HepG2 (cell line): ENCODE data around the gene MAGI1. TPM values are rescaled to one million over a fixed set of nuclear protein-coding genes. Genes with fewer than 3 reads are reported as not detected.

ENCODE experiments used
- ATAC-seq: fragments of 200-7000 bp; cut with Tn5 transposase; 3 replicates; pipeline ENCODE4 v1.9.1; 2020; ENCODE audit warnings: mild to moderate bottlenecking, moderate library complexity
- BruUV-seq: library from RNA; stranded (reverse); fragments of 400-500 nt; replicated peaks from 2 replicates; lab custom pipeline; 2021; lab: Mats Ljungman, UMichigan
- CTCF ChIA-PET: fragments of 300-600 bp; formaldehyde crosslinking; extraction: SDS; loops from one replicate; lab custom pipeline; 2021; ENCODE audit warnings: low total read pairs, inconsistent platforms, low intra/inter-chr PET ratio; lab: Yijun Ruan, JAX
- POLR2A ChIA-PET: fragments of 350-600 bp; sonication (Branson Sonifier 250); formaldehyde crosslinking; loops from one replicate; lab custom pipeline; 2020; ENCODE audit warnings: antibody characterized with exemption, inconsistent platforms; lab: Yijun Ruan, JAX
- DNase-seq: peaks from one replicate; pipeline ENCODE4 v3.0.0-alpha.2; 2015; ENCODE audit warnings: low spot score
- FAIRE-seq: peaks from 3 replicates; lab custom pipeline; 2011; peaks lifted over from hg19 to GRCh38; lab: Jason Lieb, UNC
- H2AFZ ChIP-seq: one replicate; pipeline ENCODE4 v1.6.1; 2011; ENCODE audit warnings: low read length, inconsistent platforms
- H3K27ac ChIP-seq: fragments of 300-600 bp; 3 replicates; pipeline ENCODE4 v1.8.0; 2011; ENCODE audit warnings: mixed run types, mild to moderate bottlenecking, mixed read lengths, low read length, inconsistent platforms; ENCODE audit not compliant: insufficient read depth; ENCODE audit errors: extremely low read length
- H3K27me3 ChIP-seq, 2 experiments: fragments of 200-600 bp in 1 of 2; 2 replicates in 1 of 2; 3 replicates in 1 of 2; pipeline versions ENCODE4 v1.6.0 to v1.8.0; 2011; ENCODE audit warnings: low read length in 2 of 2, mild to moderate bottlenecking in 2 of 2, moderate library complexity in 2 of 2, inconsistent platforms in 1 of 2; ENCODE audit not compliant: insufficient read depth in 2 of 2, control insufficient read depth in 1 of 2
- H3K36me3 ChIP-seq, 2 experiments: fragments of 200-600 bp in 1 of 2; replicated peaks in 1 of 2; 2 replicates in 1 of 2; 3 replicates in 1 of 2; pipeline versions ENCODE4 v1.5.1 to v1.8.0; 2011; ENCODE audit warnings: low read length in 2 of 2, inconsistent platforms in 1 of 2; ENCODE audit not compliant: insufficient read depth in 2 of 2, control insufficient read depth in 1 of 2
- H3K4me1 ChIP-seq: 2 replicates; pipeline ENCODE4 v1.5.1; 2012; ENCODE audit warnings: low read length, inconsistent platforms; ENCODE audit not compliant: insufficient read depth
- H3K4me2 ChIP-seq: 2 replicates; pipeline ENCODE4 v1.6.0; 2011; ENCODE audit warnings: low read depth, low read length, inconsistent platforms
- H3K4me3 ChIP-seq, 3 experiments: fragments of 200-600 bp in 1 of 3; sonication (generic), shearing (Covaris generic) in 1 of 3; replicated peaks in 1 of 3; 2 replicates each; pipeline ENCODE4 v1.5.1; 2011 to 2016; ENCODE audit warnings: low read length in 3 of 3, inconsistent platforms in 2 of 3, low read depth in 2 of 3, mild to moderate bottlenecking in 2 of 3, control low read depth in 1 of 3, mixed read lengths in 1 of 3; ENCODE audit not compliant: insufficient read depth in 1 of 3
- H3K79me2 ChIP-seq: one replicate; pipeline ENCODE4 v1.6.1; 2011; ENCODE audit warnings: low read length, inconsistent platforms; ENCODE audit not compliant: insufficient read depth
- H3K9ac ChIP-seq: 2 replicates; pipeline ENCODE4 v1.6.0; 2011; ENCODE audit warnings: mild to moderate bottlenecking, low read depth, low read length, inconsistent platforms; ENCODE audit not compliant: insufficient read depth
- H3K9me3 ChIP-seq: 2 replicates; pipeline ENCODE4 v1.5.1; 2012; ENCODE audit warnings: mild to moderate bottlenecking, low read length
- H4K20me1 ChIP-seq: 2 replicates; pipeline ENCODE4 v1.6.0; 2011; ENCODE audit warnings: inconsistent platforms, mild to moderate bottlenecking, low read length, moderate library complexity; ENCODE audit not compliant: insufficient read depth
- DR1 ChIP-seq: sonication (generic); formaldehyde crosslinking; IDR thresholded peaks from 2 replicates; pipeline ENCODE4 v1.8.0; 2021; ENCODE audit warnings: mild to moderate bottlenecking, missing genetic modification reagents, inconsistent platforms
- EP300 ChIP-seq, 3 experiments: sonication (generic) in 1 of 3; formaldehyde crosslinking in 1 of 3; IDR thresholded peaks; 2 replicates each; pipeline versions ENCODE4 v1.5.1 to v1.6.1; 2011 to 2020; ENCODE audit warnings: low read depth in 2 of 3, low read length in 2 of 3, borderline replicate concordance in 1 of 3, improper control_type of control experiment in 1 of 3, mild to moderate bottlenecking in 1 of 3, missing genetic modification reagents in 1 of 3, moderate library complexity in 1 of 3
- FOXO1 ChIP-seq: sonication (generic); formaldehyde crosslinking; IDR thresholded peaks from 2 replicates; pipeline ENCODE4 v1.4.0; 2020; ENCODE audit warnings: missing genetic modification reagents
- NR2C2 ChIP-seq: sonication (generic); formaldehyde crosslinking; IDR thresholded peaks from 2 replicates; pipeline ENCODE4 v1.4.0; 2020; ENCODE audit warnings: missing genetic modification reagents, mild to moderate bottlenecking, moderate library complexity, borderline replicate concordance
- PAWR ChIP-seq: sonication (generic); formaldehyde crosslinking; IDR thresholded peaks from 2 replicates; pipeline ENCODE4 v1.4.0; 2020; ENCODE audit warnings: missing genetic modification reagents, mild to moderate bottlenecking, borderline replicate concordance
- TAF15 ChIP-seq: fragments of 200-400 bp; formaldehyde crosslinking; IDR thresholded peaks from one replicate; pipeline ENCODE4 v1.6.1; 2018; ENCODE audit warnings: mild to moderate bottlenecking, low read depth, low read length; ENCODE audit not compliant: poor library complexity, severe bottlenecking
- ZBTB20 ChIP-seq: sonication (generic); formaldehyde crosslinking; IDR thresholded peaks from 2 replicates; pipeline ENCODE4 v1.8.1; 2023; ENCODE audit warnings: missing genetic modification reagents, low read depth, mild to moderate bottlenecking, borderline replicate concordance
- ZBTB42 ChIP-seq: sonication (generic); formaldehyde crosslinking; IDR thresholded peaks from 2 replicates; pipeline ENCODE4 v1.5.0; 2020; ENCODE audit warnings: mild to moderate bottlenecking, missing genetic modification reagents
- ZNF180 ChIP-seq: sonication (generic); formaldehyde crosslinking; IDR thresholded peaks from 2 replicates; pipeline ENCODE4 v1.4.0; 2020; ENCODE audit warnings: low read depth, missing genetic modification reagents, borderline replicate concordance
- ZNF263 ChIP-seq: sonication (generic); formaldehyde crosslinking; IDR thresholded peaks from 2 replicates; pipeline ENCODE4 v1.4.0; 2020; ENCODE audit warnings: missing genetic modification reagents
- ZNF264 ChIP-seq: sonication (generic); formaldehyde crosslinking; IDR thresholded peaks from 2 replicates; pipeline ENCODE4 v1.4.0; 2020; ENCODE audit warnings: missing genetic modification reagents
- ZNF383 ChIP-seq: sonication (generic); formaldehyde crosslinking; IDR thresholded peaks from 2 replicates; pipeline ENCODE4 v1.4.0; 2020; ENCODE audit warnings: missing genetic modification reagents, mild to moderate bottlenecking, borderline replicate concordance
- ZNF737 ChIP-seq: sonication (generic); formaldehyde crosslinking; IDR thresholded peaks from 2 replicates; pipeline ENCODE4 v1.5.0; 2020; ENCODE audit warnings: missing genetic modification reagents, mild to moderate bottlenecking, borderline replicate concordance
- ZNF761 ChIP-seq: sonication (generic); formaldehyde crosslinking; conservative IDR thresholded peaks from 2 replicates; pipeline ENCODE4 v1.4.0; 2020; ENCODE audit warnings: mild to moderate bottlenecking, missing genetic modification reagents
- ZNF781 ChIP-seq: sonication (generic); formaldehyde crosslinking; IDR thresholded peaks from 2 replicates; pipeline ENCODE4 v1.5.1; 2020; ENCODE audit warnings: borderline replicate concordance, mild to moderate bottlenecking, missing genetic modification reagents; ENCODE audit errors: not compliant biosample characterization
- WGBS: methylation state at CpG from one replicate; pipeline ENCODE4 v1.1.6; 2017; ENCODE audit warnings: low lambda C conversion rate; 5-methylcytosine and 5-hydroxymethylcytosine counted together
- in situ Hi-C: cut with HindIII; loops from 2 replicates; pipeline ENCODE4 v1.10.0; 2017; ENCODE audit warnings: low pct_unique_long_range_greater_than_20kb; ENCODE audit not compliant: extremely low pct_ligation_motif_present
- intact Hi-C: fragments of 100-400 bp; cut with micrococcal nuclease; formaldehyde crosslinking; loops from one replicate; pipeline ENCODE4 v1.10.0; 2022; ENCODE audit not compliant: unreplicated experiment
- polyA plus RNA-seq, 8 experiments: library from polyadenylated mRNA; depleted of rRNA in 3 of 8; stranded (reverse) in 7 of 8; unstranded in 1 of 8; fragments of >200 nt; fragmentation: Illumina TruSeq in 4 of 8; extraction: Trizol in 4 of 8; gene quantifications; 2 replicates each; pipeline versions ENCODE4 v1.2.1 to v1.2.3, GENCODE V29; 2011 to 2016; ENCODE audit warnings: low read depth in 4 of 8, missing spikeins in 1 of 8, mixed read lengths in 1 of 8; ENCODE audit not compliant: insufficient read depth in 1 of 8
- total RNA-seq, 5 experiments: library from RNA; depleted of rRNA; stranded (reverse); fragments of >200 nt; fragmentation: Illumina TruSeq; extraction: Trizol; gene quantifications; 2 replicates each; pipeline ENCODE4 v1.2.3, GENCODE V29; 2016; ENCODE audit warnings: low read depth in 1 of 5
- TF ChIP-seq, protein P1 (sequence below): sonication (generic); formaldehyde crosslinking; IDR thresholded peaks from 2 replicates; pipeline ENCODE4 v1.4.0; 2020; ENCODE audit warnings: low read depth, missing genetic modification reagents

Gene MAGI1
- total and polyA plus RNA-seq, 2 of the 13 experiments (the other 11 are each of a cell fraction or from before 2014, with no cell fraction given) = 22.2 to 26.0 TPM

DNA sequence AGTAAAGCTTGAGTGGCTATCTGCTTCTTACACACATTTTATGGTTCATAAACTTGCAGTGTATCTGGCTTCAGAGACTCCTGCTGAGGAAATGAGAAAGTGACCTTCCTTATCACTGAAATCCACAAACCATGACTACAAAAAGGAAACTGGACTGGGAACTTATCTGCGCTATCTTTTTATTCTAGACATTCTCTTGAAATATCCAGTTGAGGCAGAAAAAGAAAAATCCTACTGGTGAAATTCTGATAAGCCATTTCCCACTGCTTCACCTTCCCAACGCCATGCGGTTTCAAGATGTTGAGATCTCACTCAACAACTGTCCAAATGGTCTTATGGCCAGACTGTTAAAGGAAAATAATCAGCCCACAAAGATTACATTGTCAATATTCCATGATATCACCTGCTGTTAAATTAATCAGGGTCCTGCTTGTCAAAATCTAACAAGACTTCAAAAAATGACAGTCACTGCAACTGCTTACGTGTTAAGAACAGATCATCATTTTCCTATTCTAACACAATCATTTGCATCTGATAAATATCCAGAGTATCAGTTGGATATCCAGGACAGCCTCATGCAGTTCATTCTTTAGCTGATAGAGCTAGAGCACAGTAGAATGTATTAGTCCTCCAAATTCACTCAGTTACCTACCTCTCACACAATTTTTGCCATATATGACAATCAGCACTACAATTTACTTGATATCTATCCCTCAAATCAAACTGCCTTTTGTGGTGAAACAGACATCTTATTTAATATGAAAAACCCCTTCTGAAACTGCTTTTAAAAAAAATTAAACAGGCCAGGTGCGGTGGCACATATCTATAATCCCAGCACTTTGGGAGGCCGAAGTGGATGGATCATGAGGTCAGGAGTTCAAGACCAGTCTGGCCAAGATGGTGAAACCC lies 538.1 kb downstream of the MAGI1 start:
- Histone ChIP-seq H3K9me3 (no peaks in the 10 kb centered on the region), H3K9ac (no peak overlapping the region), H4K20me1 (peaks cover 5% of the 10 kb centered on the region; the same call in 1 of the 2 replicates), H2AFZ (no peak overlapping the region), H3K27ac (no peak overlapping the region), H3K79me2 (peaks cover 5% of the 10 kb centered on the region), H3K4me1 (no peaks in the 10 kb centered on the region), H3K36me3 (no peaks in the 10 kb centered on the region), H3K4me3 (no peak overlapping the region), H3K27me3 (no peaks in the 10 kb centered on the region), H3K4me2 (no peak overlapping the region)
- in situ Hi-C loops (no loop called here), intact Hi-C loops (no loop called here)
- ChIA-PET POLR2A (no interaction called here), CTCF (no interaction called here)
- ATAC-seq (no peak), DNase-seq (no peak), FAIRE-seq (no peak)
- no TSS peak for BruUV-seq
- WGBS = 94% methylated on average over 6 of the region's 6 CpGs
- TF ChIP-seq ZNF264 (CRISPR knock-in tag) (no peak), EP300 (IDR thresholded peaks at IDR 0.05; ENCODE audit: low read depth in 2 of 2, low read length in 2 of 2) (no peak), EP300 (CRISPR knock-in tag; IDR thresholded peaks at IDR 0.05; ENCODE audit: borderline replicate concordance) (no peak), ZNF781 (CRISPR knock-in tag) (no peak), PAWR (no peak), ZNF761 (CRISPR knock-in tag) (no peak), DR1 (CRISPR knock-in tag) (no peak), FOXO1 (CRISPR knock-in tag) (no peak), NR2C2 (no peak), TAF15 (no peak), ZNF180 (CRISPR knock-in tag) (no peak), ZNF383 (CRISPR knock-in tag) (no peak), ZBTB20 (no peak), ZNF737 (no peak), ZNF263 (CRISPR knock-in tag) (no peak), ZBTB42 (CRISPR knock-in tag) (no peak)
- TF ChIP-seq, protein P1, sequence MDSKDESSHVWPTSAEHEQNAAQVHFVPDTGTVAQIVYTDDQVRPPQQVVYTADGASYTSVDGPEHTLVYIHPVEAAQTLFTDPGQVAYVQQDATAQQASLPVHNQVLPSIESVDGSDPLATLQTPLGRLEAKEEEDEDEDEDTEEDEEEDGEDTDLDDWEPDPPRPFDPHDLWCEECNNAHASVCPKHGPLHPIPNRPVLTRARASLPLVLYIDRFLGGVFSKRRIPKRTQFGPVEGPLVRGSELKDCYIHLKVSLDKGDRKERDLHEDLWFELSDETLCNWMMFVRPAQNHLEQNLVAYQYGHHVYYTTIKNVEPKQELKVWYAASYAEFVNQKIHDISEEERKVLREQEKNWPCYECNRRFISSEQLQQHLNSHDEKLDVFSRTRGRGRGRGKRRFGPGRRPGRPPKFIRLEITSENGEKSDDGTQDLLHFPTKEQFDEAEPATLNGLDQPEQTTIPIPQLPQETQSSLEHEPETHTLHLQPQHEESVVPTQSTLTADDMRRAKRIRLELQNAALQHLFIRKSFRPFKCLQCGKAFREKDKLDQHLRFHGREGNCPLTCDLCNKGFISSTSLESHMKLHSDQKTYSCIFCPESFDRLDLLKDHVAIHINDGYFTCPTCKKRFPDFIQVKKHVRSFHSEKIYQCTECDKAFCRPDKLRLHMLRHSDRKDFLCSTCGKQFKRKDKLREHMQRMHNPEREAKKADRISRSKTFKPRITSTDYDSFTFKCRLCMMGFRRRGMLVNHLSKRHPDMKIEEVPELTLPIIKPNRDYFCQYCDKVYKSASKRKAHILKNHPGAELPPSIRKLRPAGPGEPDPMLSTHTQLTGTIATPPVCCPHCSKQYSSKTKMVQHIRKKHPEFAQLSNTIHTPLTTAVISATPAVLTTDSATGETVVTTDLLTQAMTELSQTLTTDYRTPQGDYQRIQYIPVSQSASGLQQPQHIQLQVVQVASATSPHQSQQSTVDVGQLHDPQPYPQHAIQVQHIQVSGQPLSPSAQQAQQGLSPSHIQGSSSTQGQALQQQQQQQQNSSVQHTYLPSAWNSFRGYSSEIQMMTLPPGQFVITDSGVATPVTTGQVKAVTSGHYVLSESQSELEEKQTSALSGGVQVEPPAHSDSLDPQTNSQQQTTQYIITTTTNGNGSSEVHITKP = no peak
